Omental fat pad (tissue), 4 donors: ENCODE data around the gene ZNF346. TPM values are rescaled to one million over a fixed set of nuclear protein-coding genes. Genes with fewer than 3 reads are reported as not detected.
"Not testable (repeated sequence)": the region's sequence is repeated elsewhere in the genome, so short reads cannot be mapped to it uniquely, and the experiment has no call there.

Source experiments
- ATAC-seq: fragments of 150-250 bp; one replicate; pipeline ENCODE4 v1.9.1; 2016; ENCODE audit warnings: mild to moderate bottlenecking, moderate library complexity; ENCODE audit not compliant: low FRiP score
- DNase-seq: peaks from one replicate; pipeline ENCODE4 v3.0.0-alpha.2; 2019; ENCODE audit warnings: low spot score
- CTCF ChIP-seq, 3 donors: fragments of 450-650 bp; IDR thresholded peaks; one replicate each; pipeline ENCODE4 v1.5.1; 2016 to 2017; ENCODE audit warnings: antibody characterized with exemption in 3 of 3, mild to moderate bottlenecking in 3 of 3, moderate library complexity in 2 of 3
- total RNA-seq, 4 donors: library from RNA; depleted of rRNA; stranded (reverse); fragments of >200 nt; gene quantifications; one replicate each; pipeline ENCODE4 v1.1.0, GENCODE V29; 2016

Gene ZNF346
- total RNA-seq, 4 donors from 2014 or later: 8.3 to 17.7 (median 13.3) TPM

GRCh38 chr5:177044641-177045040 lies 22.1 kb downstream of the ZNF346 start:
- TF ChIP-seq CTCF (IDR thresholded peaks at IDR 0.05): no peak
- DNase-seq: no peak
- ATAC-seq: no peak

- TF ChIP-seq CTCF (IDR thresholded peaks at IDR 0.05): no peak
- ATAC-seq (no peak), DNase-seq (no peak)
Observed at GRCh38 chr5:177045631-177046030, 23.1 kb downstream of the ZNF346 start.

- not testable (repeated sequence) for ATAC-seq, DNase-seq
Observed at GRCh38 chr5:177048531-177048930, 26.0 kb downstream of the ZNF346 start.

- TF ChIP-seq CTCF (IDR thresholded peaks at IDR 0.05): no peak
- ATAC-seq (no peak), DNase-seq (no peak)
Observed at GRCh38 chr5:177049285-177049684, 26.8 kb downstream of the ZNF346 start.

GRCh38 chr5:177064500-177065277 lies 42.2 kb downstream of the ZNF346 start:
- ATAC-seq: no peak
- no peak for TF ChIP-seq CTCF (IDR thresholded peaks at IDR 0.05)
- DNase-seq: no peak

- TF ChIP-seq CTCF (IDR thresholded peaks at IDR 0.05): no peak
- DNase-seq (no peak), ATAC-seq (no peak)
Observed at GRCh38 chr5:177065491-177065890, 43.0 kb downstream of the ZNF346 start.

- DNase-seq (no peak), ATAC-seq (no peak)
- TF ChIP-seq CTCF (IDR thresholded peaks at IDR 0.05): no peak
Observed at GRCh38 chr5:177066224-177066623, 43.7 kb downstream of the ZNF346 start.
